Measurements from ENCODE around the gene UACA.

GRCh38 chr15:70754862-70755261 is 8.5 kb downstream of the UACA start:
- TF ChIP-seq GATA2 (IDR thresholded peaks at IDR 0.05; ENCODE audit: insufficient read depth, insufficient read length, low read depth, low read length) (no peak), CTCF (IDR thresholded peaks at IDR 0.05; ENCODE audit: extremely low read depth in 1 of 2, insufficient read depth in 1 of 2, low read depth in 1 of 2, low read length in 2 of 2) (no peak), JUN (IDR thresholded peaks at IDR 0.05; ENCODE audit: borderline replicate concordance, insufficient read depth, insufficient read length, low read depth) (no peak), POLR2A (IDR thresholded peaks at IDR 0.05; ENCODE audit: low read depth, low read length) (no peak), POLR2AphosphoS5 (IDR thresholded peaks at IDR 0.05; ENCODE audit: insufficient read depth, low read depth, low read length) (no peak), EZH2 (IDR thresholded peaks at IDR 0.05; ENCODE audit: borderline replicate concordance, low read depth, low read length, severe bottlenecking) (no peak), MAX (IDR thresholded peaks at IDR 0.05; ENCODE audit: insufficient read depth, insufficient read length) (no peak)
